Natural killer cell (primary cell): ENCODE results near the gene ZNF827. TPM values are rescaled to one million over a fixed set of nuclear protein-coding genes. Genes with fewer than 3 reads are reported as not detected.

Source experiments
- ATAC-seq, 3 donors: fragments of 150-1000 bp in 2 of 3; fragments of 200-7000 bp in 1 of 3; cut with Tn5 transposase; 1 replicate in 1 of 3; 2 replicates in 2 of 3; pipeline ENCODE4 v1.10.0; 2021; ENCODE audit warnings: mild to moderate bottlenecking in 2 of 3, moderate library complexity in 2 of 3
- DNase-seq, 2 donors: peaks; one replicate each; pipeline versions ENCODE4 v3.0.0 to v3.0.0-alpha.2; 2013 to 2021; ENCODE audit warnings: mixed read lengths in 1 of 2
- H3K27ac ChIP-seq: one replicate; pipeline ENCODE4 v1.5.1; 2013; ENCODE audit warnings: mild to moderate bottlenecking, low read length
- H3K27me3 ChIP-seq: one replicate; pipeline ENCODE4 v1.6.1; 2013; ENCODE audit warnings: low read length; ENCODE audit not compliant: control insufficient read depth, insufficient read depth
- H3K36me3 ChIP-seq: one replicate; pipeline ENCODE4 v1.6.1; 2013; ENCODE audit warnings: low read length; ENCODE audit not compliant: control insufficient read depth, insufficient read depth
- H3K4me1 ChIP-seq: one replicate; pipeline ENCODE4 v1.6.1; 2013; ENCODE audit warnings: low read length; ENCODE audit not compliant: control insufficient read depth, insufficient read depth
- H3K4me3 ChIP-seq: one replicate; pipeline ENCODE4 v1.5.1; 2013; ENCODE audit warnings: low read length
- H3K9me3 ChIP-seq: one replicate; pipeline ENCODE4 v1.6.1; 2013; ENCODE audit warnings: low read length; ENCODE audit not compliant: control insufficient read depth, insufficient read depth
- H3K27ac Mint-ChIP-seq, 2 donors: one replicate each; pipeline ENCODE4 v1.8.0; 2022; ENCODE audit warnings: mild to moderate bottlenecking in 2 of 2, mixed read lengths in 2 of 2, moderate library complexity in 1 of 2
- H3K27me3 Mint-ChIP-seq, 2 donors: one replicate each; pipeline ENCODE4 v1.8.0; 2022; ENCODE audit warnings: low read depth in 2 of 2, mixed read lengths in 2 of 2
- H3K36me3 Mint-ChIP-seq: one replicate; pipeline ENCODE4 v1.8.0; 2022; ENCODE audit warnings: mixed read lengths
- H3K4me1 Mint-ChIP-seq, 2 donors: one replicate each; pipeline ENCODE4 v1.8.0; 2022; ENCODE audit warnings: mixed read lengths in 2 of 2
- H3K4me3 Mint-ChIP-seq: one replicate; pipeline ENCODE4 v1.8.0; 2022; ENCODE audit warnings: mild to moderate bottlenecking, moderate library complexity, mixed read lengths
- H3K9me3 Mint-ChIP-seq, 2 donors: one replicate each; pipeline ENCODE4 v1.8.0; 2022; ENCODE audit warnings: mixed read lengths in 2 of 2
- WGBS: methylation state at CpG from one replicate; pipeline ENCODE4 v1.1.7; 2013; ENCODE audit warnings: missing lambda C conversion rate; ENCODE audit not compliant: insufficient coverage; 5-methylcytosine and 5-hydroxymethylcytosine counted together
- intact Hi-C: fragments of 100-400 bp; cut with micrococcal nuclease; formaldehyde crosslinking; loops from one replicate; pipeline ENCODE4 v1.14.2; 2022
- total RNA-seq, 4 donors: library from RNA; stranded (reverse); fragments of 120-200 nt in 1 of 4; gene quantifications; one replicate each; pipeline versions ENCODE4 v1.2.3 to v1.2.4, GENCODE V29; 2013 to 2022
- TF ChIP-seq, protein P1 (sequence below): fragments of 200-600 bp; IDR thresholded peaks from one replicate; pipeline ENCODE4 v1.8.0; 2022; ENCODE audit warnings: antibody characterized with exemption

ZNF827 gene
- total RNA-seq, 3 donors from 2014 or later (not counting 1 experiment from before 2014, with no cell fraction given), result 25.8 to 35.5 (median 32.9) TPM

DNA sequence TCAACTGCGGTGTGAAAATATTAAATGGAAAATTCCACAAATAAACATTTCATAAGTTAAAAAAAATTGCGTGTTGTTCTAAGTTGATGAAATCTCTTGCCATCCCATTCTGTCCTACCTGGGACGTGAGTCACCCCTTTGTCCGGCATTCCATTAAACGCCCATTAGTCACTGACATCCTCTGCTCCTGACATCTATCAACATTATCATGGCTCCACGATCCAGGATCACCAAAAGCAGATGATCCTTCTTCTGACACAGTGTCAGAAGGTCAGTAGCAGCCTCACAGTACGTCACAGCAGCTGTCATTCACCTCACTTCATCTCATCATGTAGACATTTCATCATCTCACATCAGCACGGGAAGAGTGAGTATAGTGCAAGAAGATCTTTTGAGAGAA lies 125.7 kb downstream of the ZNF827 start:
- H3K36me3 Mint-ChIP-seq, result peaks cover 5% of the 10 kb centered on the region
- TF ChIP-seq, protein P1, sequence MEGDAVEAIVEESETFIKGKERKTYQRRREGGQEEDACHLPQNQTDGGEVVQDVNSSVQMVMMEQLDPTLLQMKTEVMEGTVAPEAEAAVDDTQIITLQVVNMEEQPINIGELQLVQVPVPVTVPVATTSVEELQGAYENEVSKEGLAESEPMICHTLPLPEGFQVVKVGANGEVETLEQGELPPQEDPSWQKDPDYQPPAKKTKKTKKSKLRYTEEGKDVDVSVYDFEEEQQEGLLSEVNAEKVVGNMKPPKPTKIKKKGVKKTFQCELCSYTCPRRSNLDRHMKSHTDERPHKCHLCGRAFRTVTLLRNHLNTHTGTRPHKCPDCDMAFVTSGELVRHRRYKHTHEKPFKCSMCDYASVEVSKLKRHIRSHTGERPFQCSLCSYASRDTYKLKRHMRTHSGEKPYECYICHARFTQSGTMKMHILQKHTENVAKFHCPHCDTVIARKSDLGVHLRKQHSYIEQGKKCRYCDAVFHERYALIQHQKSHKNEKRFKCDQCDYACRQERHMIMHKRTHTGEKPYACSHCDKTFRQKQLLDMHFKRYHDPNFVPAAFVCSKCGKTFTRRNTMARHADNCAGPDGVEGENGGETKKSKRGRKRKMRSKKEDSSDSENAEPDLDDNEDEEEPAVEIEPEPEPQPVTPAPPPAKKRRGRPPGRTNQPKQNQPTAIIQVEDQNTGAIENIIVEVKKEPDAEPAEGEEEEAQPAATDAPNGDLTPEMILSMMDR, result no peak
- Histone ChIP-seq H3K27ac (no peak overlapping the region), H3K9me3 (peaks cover 3% of the 10 kb centered on the region), H3K4me3 (no peak overlapping the region), H3K4me1 (no peaks in the 10 kb centered on the region), H3K36me3 (peaks cover 17% of the 10 kb centered on the region), H3K27me3 (no peaks in the 10 kb centered on the region)
- no peak overlapping the region for H3K4me3 Mint-ChIP-seq
- no peak overlapping the region for H3K27ac Mint-ChIP-seq
- WGBS, result 99% methylated on average over 7 of the region's 8 CpGs
- peaks cover 0 to 6% of the 10 kb centered on the region in 2 donors for H3K4me1 Mint-ChIP-seq
- ATAC-seq (no peak), DNase-seq (no peak)
- no peaks in the 10 kb centered on the region for H3K9me3 Mint-ChIP-seq
- intact Hi-C loops, result no loop called here
- no peaks in the 10 kb centered on the region for H3K27me3 Mint-ChIP-seq

GRCh38 chr4:145808848-145809512 lies 129.6 kb downstream of the ZNF827 start:
- 95% methylated on average over 3 of the region's 3 CpGs for WGBS
- H3K36me3 Mint-ChIP-seq, result peaks cover 5% of the 10 kb centered on the region
- H3K9me3 Mint-ChIP-seq, result no peaks in the 10 kb centered on the region
- DNase-seq (no peak), ATAC-seq (no peak)
- H3K4me1 ChIP-seq, result no peaks in the 10 kb centered on the region
- no peak overlapping the region for H3K4me3 ChIP-seq
- H3K9me3 ChIP-seq, result peaks cover 3% of the 10 kb centered on the region
- no peaks in the 10 kb centered on the region for H3K27me3 ChIP-seq
- TF ChIP-seq, protein P1, result no peak
- H3K36me3 ChIP-seq, result peaks cover 7% of the 10 kb centered on the region
- no peak overlapping the region for H3K27ac Mint-ChIP-seq
- intact Hi-C loops, result no loop called here
- H3K27ac ChIP-seq, result no peak overlapping the region
- H3K27me3 Mint-ChIP-seq, result no peaks in the 10 kb centered on the region
- H3K4me1 Mint-ChIP-seq, result no peaks in the 10 kb centered on the region
- no peak overlapping the region for H3K4me3 Mint-ChIP-seq

GRCh38 chr4:145808021-145808650 lies 130.5 kb downstream of the ZNF827 start:
- Mint-ChIP-seq H3K9me3 (no peaks in the 10 kb centered on the region), H3K4me1 (no peaks in the 10 kb centered on the region), H3K27me3 (no peaks in the 10 kb centered on the region), H3K27ac (no peak overlapping the region), H3K4me3 (no peak overlapping the region), H3K36me3 (peaks cover 5% of the 10 kb centered on the region)
- WGBS, result 64% methylated on average over 2 of the region's 3 CpGs
- no peak for ATAC-seq
- Histone ChIP-seq H3K27ac (no peak overlapping the region), H3K9me3 (peaks cover 3% of the 10 kb centered on the region), H3K27me3 (no peaks in the 10 kb centered on the region), H3K36me3 (peaks cover 2% of the 10 kb centered on the region), H3K4me3 (no peak overlapping the region), H3K4me1 (no peaks in the 10 kb centered on the region)
- TF ChIP-seq, protein P1, result no peak
- DNase-seq, result peak in 1 of 2 donors; percentile 23
- intact Hi-C loops, result no loop called here
